H9 (cell line): ENCODE data around the gene ZNF423. TPM values are rescaled to one million over a fixed set of nuclear protein-coding genes. Genes with fewer than 3 reads are reported as not detected.

Source experiments
- DNase-seq: peaks from one replicate; pipeline ENCODE4 v3.0.0-alpha.2; 2017
- H2AFZ ChIP-seq: one replicate; pipeline ENCODE4 v1.6.1; 2013; ENCODE audit warnings: mild to moderate bottlenecking, low read length, control low read depth, moderate library complexity
- H2AK5ac ChIP-seq: 2 replicates; pipeline ENCODE4 v1.6.1; 2013; ENCODE audit warnings: low read length, control low read depth, mixed read lengths; ENCODE audit not compliant: insufficient read length
- H2BK120ac ChIP-seq: one replicate; pipeline ENCODE4 v1.6.1; 2013; ENCODE audit warnings: low read depth, mild to moderate bottlenecking, low read length, control low read depth, inconsistent platforms; ENCODE audit not compliant: poor library complexity, severe bottlenecking
- H2BK12ac ChIP-seq: 2 replicates; pipeline ENCODE4 v1.6.1; 2013; ENCODE audit warnings: low read length, control low read depth, mixed read lengths, low read depth; ENCODE audit not compliant: insufficient read length
- H2BK15ac ChIP-seq: 2 replicates; pipeline ENCODE4 v1.6.1; 2013; ENCODE audit warnings: low read depth, low read length, control low read depth
- H2BK20ac ChIP-seq: one replicate; pipeline ENCODE4 v1.6.1; 2013; ENCODE audit warnings: low read depth, mild to moderate bottlenecking, low read length, control low read depth, inconsistent platforms; ENCODE audit not compliant: poor library complexity, severe bottlenecking
- H2BK5ac ChIP-seq: 2 replicates; pipeline ENCODE4 v1.6.1; 2013; ENCODE audit warnings: low read length, control low read depth, mixed read lengths; ENCODE audit not compliant: insufficient read length
- H3K14ac ChIP-seq: 2 replicates; pipeline ENCODE4 v1.6.1; 2013; ENCODE audit warnings: low read length, control low read depth; ENCODE audit not compliant: insufficient read depth
- H3K18ac ChIP-seq: 2 replicates; pipeline ENCODE4 v1.6.1; 2013; ENCODE audit warnings: low read depth, mild to moderate bottlenecking, mixed read lengths, low read length, control low read depth; ENCODE audit not compliant: insufficient read length
- H3K23ac ChIP-seq: 2 replicates; pipeline ENCODE4 v1.6.1; 2013; ENCODE audit warnings: low read length, control low read depth, mixed read lengths, low read depth; ENCODE audit not compliant: insufficient read length
- H3K23me2 ChIP-seq: 2 replicates; pipeline ENCODE4 v1.6.1; 2013; ENCODE audit warnings: low read depth, mild to moderate bottlenecking, mixed read lengths, low read length, control low read depth; ENCODE audit not compliant: insufficient read length, poor library complexity, severe bottlenecking
- H3K27ac ChIP-seq: 2 replicates; pipeline ENCODE4 v1.5.1; 2013; ENCODE audit warnings: low read length, control low read depth, mixed read lengths, low read depth; ENCODE audit not compliant: insufficient read length
- H3K27me3 ChIP-seq: 2 replicates; pipeline ENCODE4 v1.6.1; 2013; ENCODE audit warnings: low read length, control low read depth, inconsistent platforms; ENCODE audit not compliant: insufficient read depth
- H3K4ac ChIP-seq: 2 replicates; pipeline ENCODE4 v1.6.1; 2013; ENCODE audit warnings: low read depth, mild to moderate bottlenecking, control low read depth, inconsistent platforms, low read length, moderate library complexity
- H3K4me1 ChIP-seq: 2 replicates; pipeline ENCODE4 v1.6.1; 2013; ENCODE audit warnings: low read length, control low read depth, inconsistent platforms; ENCODE audit not compliant: insufficient read depth
- H3K4me2 ChIP-seq: 2 replicates; pipeline ENCODE4 v1.6.1; 2013; ENCODE audit warnings: low read length, control low read depth, mixed read lengths; ENCODE audit not compliant: insufficient read length, insufficient read depth
- H3K56ac ChIP-seq: 2 replicates; pipeline ENCODE4 v1.6.1; 2013; ENCODE audit warnings: low read depth, mild to moderate bottlenecking, mixed read lengths, low read length, control low read depth; ENCODE audit not compliant: insufficient read length
- H3K79me1 ChIP-seq: 2 replicates; pipeline ENCODE4 v1.6.1; 2013; ENCODE audit warnings: low read depth, mild to moderate bottlenecking, moderate library complexity, low read length, control low read depth, inconsistent platforms; ENCODE audit not compliant: insufficient read depth, poor library complexity, severe bottlenecking
- H3K79me2 ChIP-seq: 2 replicates; pipeline ENCODE4 v1.6.1; 2013; ENCODE audit warnings: low read length, control low read depth, inconsistent platforms; ENCODE audit not compliant: insufficient read depth
- H3K9ac ChIP-seq: 2 replicates; pipeline ENCODE4 v1.6.1; 2013; ENCODE audit warnings: low read length, control low read depth, mixed read lengths; ENCODE audit not compliant: insufficient read length; ENCODE audit errors: extremely low read depth
- H3K9me3 ChIP-seq: one replicate; pipeline ENCODE4 v1.6.1; 2013; ENCODE audit warnings: low read depth, low read length, inconsistent platforms; ENCODE audit not compliant: control insufficient read depth
- H3T11ph ChIP-seq: one replicate; pipeline ENCODE4 v1.6.1; 2013; ENCODE audit warnings: mild to moderate bottlenecking, low read length, control low read depth, inconsistent platforms
- H4K20me1 ChIP-seq: one replicate; pipeline ENCODE4 v1.6.1; 2013; ENCODE audit not compliant: control insufficient read depth, insufficient read length, insufficient read depth
- H4K5ac ChIP-seq: 2 replicates; pipeline ENCODE4 v1.6.1; 2013; ENCODE audit warnings: low read depth, mild to moderate bottlenecking, mixed read lengths, low read length, control low read depth; ENCODE audit not compliant: insufficient read length
- H4K8ac ChIP-seq: replicated peaks from 2 replicates; pipeline ENCODE4 v1.6.1; 2013; ENCODE audit warnings: low read length, control low read depth, mixed read lengths, low read depth; ENCODE audit not compliant: insufficient read length
- H4K91ac ChIP-seq: 2 replicates; pipeline ENCODE4 v1.6.1; 2013; ENCODE audit warnings: low read depth, mild to moderate bottlenecking, moderate library complexity, mixed read lengths, low read length, control low read depth; ENCODE audit not compliant: insufficient read length
- H3K27ac Mint-ChIP-seq, 3 experiments: 2 replicates in 2 of 3; 3 replicates in 1 of 3; pipeline ENCODE4 v1.8.0; 2020 to 2021; ENCODE audit warnings: mixed read lengths in 3 of 3, mild to moderate bottlenecking in 1 of 3, moderate library complexity in 1 of 3
- H3K27me3 Mint-ChIP-seq: 2 replicates; pipeline ENCODE4 v1.8.0; 2021; ENCODE audit warnings: low read depth, mild to moderate bottlenecking, moderate library complexity, mixed read lengths
- H3K36me3 Mint-ChIP-seq, 3 experiments: 2 replicates in 2 of 3; 3 replicates in 1 of 3; pipeline ENCODE4 v1.8.0; 2020 to 2021; ENCODE audit warnings: low read depth in 3 of 3, mixed read lengths in 3 of 3; ENCODE audit not compliant: insufficient read depth in 1 of 3
- H3K4me1 Mint-ChIP-seq, 2 experiments: 2 replicates each; pipeline ENCODE4 v1.8.0; 2020; ENCODE audit warnings: mixed read lengths in 2 of 2
- H3K4me3 Mint-ChIP-seq, 2 experiments: 2 replicates in 1 of 2; 3 replicates in 1 of 2; pipeline ENCODE4 v1.8.0; 2020 to 2021; ENCODE audit warnings: mild to moderate bottlenecking in 2 of 2, mixed read lengths in 2 of 2, moderate library complexity in 1 of 2
- H3K9me3 Mint-ChIP-seq, 2 experiments: 2 replicates in 1 of 2; 3 replicates in 1 of 2; pipeline ENCODE4 v1.8.0; 2020; ENCODE audit warnings: mild to moderate bottlenecking in 2 of 2, mixed read lengths in 2 of 2, moderate library complexity in 1 of 2
- CTCF ChIP-seq: fragments of 200-600 bp; sonication (generic); conservative IDR thresholded peaks from 3 replicates; pipeline ENCODE4 v1.8.0; 2021; ENCODE audit warnings: antibody characterized with exemption, mild to moderate bottlenecking
- WGBS: extraction: QIAGEN DNeasy Blood & Tissue Kit; methylation state at CpG from one replicate; pipeline ENCODE4 v1.1.7; 2013; ENCODE audit warnings: missing lambda C conversion rate, low lambda C conversion rate, mixed read lengths; ENCODE audit not compliant: insufficient read length; ENCODE audit errors: extremely low coverage; 5-methylcytosine and 5-hydroxymethylcytosine counted together
- total RNA-seq: library from RNA; stranded (reverse); gene quantifications from 2 replicates; pipeline ENCODE4 v1.2.1, GENCODE V29; 2021

The ZNF423 gene
- total RNA-seq, 1 experiment from 2014 or later = 51.5 TPM

GRCh38 chr16:49540836-49541235 lies 315.1 kb downstream of the ZNF423 start:
- Histone ChIP-seq H3K4ac (no peak overlapping the region), H3K4me2 (no peak overlapping the region), H3K4me1 (no peaks in the 10 kb centered on the region), H3K9me3 (no peaks in the 10 kb centered on the region), H3K14ac (no peak overlapping the region), H3K27ac (no peak overlapping the region), H3K27me3 (no peaks in the 10 kb centered on the region), H2AFZ (no peak overlapping the region), H2BK120ac (no peak overlapping the region), H3K23ac (no peak overlapping the region), H3K56ac (no peak overlapping the region), H3K18ac (no peak overlapping the region), H3K9ac (no peak overlapping the region), H4K20me1 (no peaks in the 10 kb centered on the region), H4K8ac (no peak overlapping the region), H4K5ac (no peak overlapping the region), H2AK5ac (no peak overlapping the region), H2BK5ac (no peak overlapping the region), H3T11ph (no peak overlapping the region), H2BK20ac (no peak overlapping the region), H4K91ac (no peak overlapping the region), H3K79me1 (no peaks in the 10 kb centered on the region), H2BK12ac (no peak overlapping the region), H2BK15ac (no peak overlapping the region), H3K79me2 (no peaks in the 10 kb centered on the region), H3K23me2 (no peaks in the 10 kb centered on the region)
- H3K4me1 Mint-ChIP-seq = peaks cover 35 to 51% of the 10 kb centered on the region in 2 experiments
- peak overlapping the region in 1 of 3 experiments; percentile 4; a peak in 1 of 7 replicates for H3K27ac Mint-ChIP-seq
- no CpG with 5 or more reads among the region's 2 CpGs for WGBS
- H3K4me3 Mint-ChIP-seq = no peak overlapping the region
- no peak for TF ChIP-seq CTCF
- no peaks in the 10 kb centered on the region; a peak in 1 of 7 replicates for H3K36me3 Mint-ChIP-seq
- no peak for DNase-seq
- no peaks in the 10 kb centered on the region for H3K9me3 Mint-ChIP-seq
- no peaks in the 10 kb centered on the region for H3K27me3 Mint-ChIP-seq
